Measurements from ENCODE around the gene MRPL27.

Gene MRPL27

DNA sequence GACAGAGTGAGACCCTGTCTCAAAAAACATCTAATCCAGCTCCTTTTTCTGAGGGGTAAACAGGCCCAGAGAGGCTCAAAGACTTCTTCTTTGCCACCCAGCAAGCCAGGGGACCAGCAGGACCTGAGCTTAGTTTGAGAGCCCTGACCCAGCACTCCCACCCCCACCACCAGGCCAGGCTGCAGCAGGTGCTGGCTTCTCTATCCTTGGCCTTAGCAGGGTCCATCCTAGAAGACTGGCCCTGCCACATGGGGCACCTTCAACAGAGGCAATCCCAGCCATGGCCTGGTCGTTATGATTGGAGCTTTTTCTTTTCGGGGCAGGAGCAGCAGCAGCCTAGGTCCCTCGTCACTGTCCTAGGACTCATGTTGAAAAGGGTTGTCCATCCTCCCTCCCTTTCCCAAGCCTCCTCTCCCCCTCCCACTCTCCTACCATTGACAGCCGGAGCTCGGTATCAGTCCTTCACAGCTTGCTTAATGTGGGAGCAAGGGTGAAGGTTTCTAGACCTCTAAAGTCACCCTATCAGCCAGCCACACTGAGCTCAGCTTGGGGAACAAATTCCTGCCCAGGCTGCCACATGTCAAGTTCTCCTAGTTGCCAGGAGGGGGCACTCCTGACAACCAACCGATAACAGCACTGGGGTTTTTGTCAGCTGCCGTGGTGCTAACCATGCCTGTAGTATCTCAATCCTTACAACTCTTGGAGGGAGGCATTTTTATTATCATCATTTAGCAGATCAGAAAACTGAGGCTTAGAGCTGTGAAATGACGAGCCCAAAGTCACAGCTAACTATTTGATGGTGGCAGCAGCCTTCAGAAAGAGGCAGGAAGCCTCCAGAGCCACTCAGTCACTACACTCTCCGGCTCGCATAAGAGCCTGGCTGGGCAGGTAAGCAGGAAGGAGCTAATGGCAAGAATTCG is 11.2 kb downstream of the MRPL27 start:
- in situ Hi-C loops (cut with MboI; ENCODE audit: low sequenced_read_pairs): no loop called here

DNA sequence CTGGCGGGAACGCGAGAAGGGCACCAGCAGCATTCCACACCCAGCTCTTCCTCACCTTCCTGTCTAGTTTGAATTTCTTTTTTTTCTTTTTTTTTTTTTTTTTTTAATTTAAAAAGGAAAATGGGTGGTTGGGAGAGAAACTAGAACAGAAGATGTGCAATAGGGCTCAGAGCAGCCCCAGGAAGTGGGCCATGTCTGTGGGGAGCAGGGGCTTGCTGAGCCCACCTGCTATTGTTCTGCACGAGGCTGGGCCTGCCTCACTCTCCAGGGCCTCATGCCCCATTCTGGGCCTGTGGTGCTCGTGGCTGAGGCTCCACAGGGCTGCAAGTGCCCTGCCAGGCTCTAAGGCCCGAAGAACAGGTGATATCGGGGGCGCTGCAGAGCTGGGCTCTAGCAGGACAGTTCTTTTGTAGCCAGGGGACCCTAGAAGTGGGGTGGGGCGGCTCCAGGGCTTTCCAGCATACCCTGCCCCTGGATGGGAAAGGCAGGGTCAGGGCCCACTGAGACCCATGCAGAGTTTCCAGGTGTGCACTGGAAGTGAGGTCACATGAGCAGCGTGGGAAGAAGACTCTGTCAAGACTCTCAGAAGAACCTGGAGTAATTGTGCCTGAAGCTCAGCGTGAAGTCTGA is 12.4 kb downstream of the MRPL27 start:
- in situ Hi-C loops (cut with MboI; ENCODE audit: low sequenced_read_pairs): no loop called here

GRCh38 chr17:50359998-50360461 is 13.0 kb downstream of the MRPL27 start:
- in situ Hi-C loops (cut with MboI; ENCODE audit: low sequenced_read_pairs): no loop called here

- in situ Hi-C loops (cut with MboI; ENCODE audit: low sequenced_read_pairs): no loop called here
These were observed 13.8 kb downstream of the MRPL27 start for GRCh38 chr17:50359005-50359699.

DNA sequence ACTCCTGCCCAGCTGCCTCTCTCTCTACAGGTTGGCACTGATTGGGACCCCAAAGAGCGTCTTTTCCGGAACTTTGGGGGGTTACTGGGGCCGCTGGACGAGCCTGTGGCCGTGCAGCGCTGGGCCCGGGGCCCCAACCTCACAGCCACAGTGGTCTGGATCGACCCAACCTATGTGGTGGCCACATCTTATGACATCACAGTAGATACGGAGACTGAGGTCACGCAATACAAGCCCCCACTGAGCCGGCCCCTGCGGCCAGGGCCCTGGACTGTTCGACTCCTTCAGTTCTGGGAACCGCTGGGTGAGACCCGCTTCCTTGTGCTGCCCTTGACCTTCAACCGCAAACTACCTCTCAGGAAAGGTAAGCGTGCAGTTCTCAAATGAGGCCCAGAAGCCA is 14.8 kb downstream of the MRPL27 start:
- in situ Hi-C loops (cut with MboI; ENCODE audit: low sequenced_read_pairs): no loop called here

GRCh38 chr17:50356892-50357510 is 16.0 kb downstream of the MRPL27 start:
- in situ Hi-C loops (cut with MboI; ENCODE audit: low sequenced_read_pairs): no loop called here

DNA sequence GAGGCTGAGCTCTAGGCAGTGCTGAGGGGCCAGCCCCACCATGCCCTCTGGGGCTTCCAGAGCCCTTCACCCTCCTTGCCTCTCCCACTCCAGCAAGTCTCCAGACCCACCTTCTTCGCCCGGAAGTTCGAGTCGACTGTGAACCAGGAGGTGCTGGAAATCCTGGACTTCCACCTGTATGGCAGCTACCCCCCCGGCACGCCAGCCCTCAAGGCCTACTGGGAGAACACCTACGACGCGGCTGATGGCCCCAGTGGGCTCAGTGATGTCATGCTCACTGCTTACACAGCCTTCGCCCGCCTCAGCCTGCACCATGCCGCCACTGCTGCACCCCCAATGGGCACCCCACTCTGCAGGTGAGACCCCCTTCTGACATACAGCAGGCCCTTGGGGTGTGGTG is 16.6 kb downstream of the MRPL27 start:
- in situ Hi-C loops (cut with MboI; ENCODE audit: low sequenced_read_pairs): no loop called here

GRCh38 chr17:50355701-50356341 is 17.2 kb downstream of the MRPL27 start:
- in situ Hi-C loops (cut with MboI; ENCODE audit: low sequenced_read_pairs): no loop called here

GRCh38 chr17:50355336-50355700 is 17.7 kb downstream of the MRPL27 start:
- in situ Hi-C loops (cut with MboI; ENCODE audit: low sequenced_read_pairs): no loop called here

- in situ Hi-C loops (cut with MboI; ENCODE audit: low sequenced_read_pairs): no loop called here
These were observed 18.2 kb downstream of the MRPL27 start for GRCh38 chr17:50354776-50355175.

DNA sequence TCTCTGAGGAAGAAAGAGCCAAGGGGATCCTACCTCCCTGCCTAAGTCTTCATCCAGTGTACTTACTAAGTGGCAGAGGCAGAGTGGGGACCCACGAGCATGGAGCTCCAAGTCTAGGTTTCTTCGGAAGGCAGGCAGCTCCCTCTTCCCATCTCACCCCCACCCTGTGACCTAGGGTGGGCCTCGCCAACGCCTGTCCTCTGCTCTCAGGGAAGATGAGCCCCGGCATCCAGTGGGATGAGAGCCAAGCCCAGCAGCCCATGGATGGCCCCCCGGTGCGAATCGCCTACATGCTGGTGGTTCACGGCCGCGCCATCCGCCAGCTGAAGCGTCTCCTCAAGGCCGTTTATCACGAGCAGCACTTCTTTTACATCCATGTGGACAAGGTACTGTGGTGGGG is 18.8 kb downstream of the MRPL27 start:
- in situ Hi-C loops (cut with MboI; ENCODE audit: low sequenced_read_pairs): no loop called here

DNA sequence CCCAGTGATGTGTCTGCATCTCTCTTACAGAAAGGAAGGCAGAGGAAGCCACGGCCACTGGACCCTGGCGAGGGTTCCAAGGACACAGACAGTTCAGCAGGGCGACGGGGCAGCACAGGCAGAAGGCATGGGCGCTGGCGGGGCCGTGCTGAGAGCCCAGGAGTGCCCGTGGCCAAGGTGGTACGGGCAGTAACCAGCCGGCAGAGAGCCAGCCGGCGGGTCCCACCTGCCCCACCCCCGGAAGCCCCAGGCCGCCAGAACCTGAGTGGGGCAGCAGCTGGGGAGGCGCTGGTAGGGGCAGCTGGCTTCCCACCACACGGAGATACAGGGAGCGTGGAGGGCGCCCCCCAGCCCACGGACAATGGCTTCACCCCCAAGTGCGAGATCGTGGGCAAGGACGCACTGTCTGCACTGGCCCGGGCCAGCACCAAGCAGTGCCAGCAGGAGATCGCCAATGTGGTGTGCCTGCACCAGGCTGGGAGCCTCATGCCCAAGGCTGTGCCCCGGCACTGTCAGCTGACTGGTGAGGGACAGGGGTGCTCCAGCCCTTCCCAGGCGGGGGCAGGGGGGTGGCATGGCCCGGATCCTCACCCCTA is 19.3 kb downstream of the MRPL27 start:
- in situ Hi-C loops (cut with MboI; ENCODE audit: low sequenced_read_pairs): no loop called here

GRCh38 chr17:50352693-50353599 is 20.0 kb downstream of the MRPL27 start:
- in situ Hi-C loops (cut with MboI; ENCODE audit: low sequenced_read_pairs): no loop called here

DNA sequence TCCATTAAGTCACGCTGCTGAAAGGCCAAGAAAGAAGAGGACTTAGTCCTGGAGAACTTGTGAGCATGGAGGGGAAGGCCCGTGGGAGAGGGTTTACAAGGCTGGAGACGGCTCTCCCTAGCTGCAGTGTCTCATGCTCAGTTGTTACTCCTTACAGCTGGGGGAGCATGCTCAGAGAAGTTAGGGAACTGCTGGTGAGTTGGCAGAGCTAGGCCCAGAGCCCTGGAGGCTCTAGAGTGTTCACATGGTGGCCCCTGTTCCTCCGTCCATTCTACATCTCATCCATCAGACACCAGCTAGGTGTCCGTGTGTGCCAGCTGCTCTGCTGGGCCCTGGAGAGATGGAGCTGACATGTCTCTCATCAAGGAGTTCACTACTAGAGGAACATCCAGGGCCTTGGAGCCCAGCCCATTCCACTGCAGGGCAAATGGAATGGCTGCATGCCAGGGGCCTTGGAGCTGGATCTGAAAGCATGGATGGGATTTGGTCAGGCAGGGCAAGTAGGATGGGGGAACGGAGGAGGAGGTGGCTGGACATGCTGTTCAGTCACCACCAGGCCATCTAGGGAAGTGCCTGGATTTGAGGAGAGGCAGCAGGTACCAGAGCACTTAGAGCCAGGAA is 20.8 kb downstream of the MRPL27 start:
- in situ Hi-C loops (cut with MboI; ENCODE audit: low sequenced_read_pairs): no loop called here

GRCh38 chr17:50350733-50351132 is 22.3 kb downstream of the MRPL27 start:
- in situ Hi-C loops (cut with MboI; ENCODE audit: low sequenced_read_pairs): no loop called here

DNA sequence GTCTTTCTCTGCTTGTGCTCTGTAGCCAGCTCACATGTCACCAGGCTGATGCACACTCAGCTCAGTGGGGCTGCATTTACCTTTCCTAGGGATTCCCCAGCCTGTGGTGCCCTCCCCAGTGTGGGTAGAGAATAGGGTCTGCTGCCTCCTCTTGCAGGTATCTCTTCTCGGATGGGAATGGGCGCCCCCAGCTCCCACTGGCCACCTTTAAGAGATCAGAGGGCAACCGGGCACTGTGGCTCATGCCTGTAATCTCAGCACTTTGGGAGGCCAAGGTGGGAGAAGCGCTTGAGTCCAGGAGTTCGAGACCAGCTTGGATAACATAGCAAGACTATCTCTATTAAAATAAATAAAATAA is 23.8 kb downstream of the MRPL27 start:
- in situ Hi-C loops (cut with MboI; ENCODE audit: low sequenced_read_pairs): no loop called here

DNA sequence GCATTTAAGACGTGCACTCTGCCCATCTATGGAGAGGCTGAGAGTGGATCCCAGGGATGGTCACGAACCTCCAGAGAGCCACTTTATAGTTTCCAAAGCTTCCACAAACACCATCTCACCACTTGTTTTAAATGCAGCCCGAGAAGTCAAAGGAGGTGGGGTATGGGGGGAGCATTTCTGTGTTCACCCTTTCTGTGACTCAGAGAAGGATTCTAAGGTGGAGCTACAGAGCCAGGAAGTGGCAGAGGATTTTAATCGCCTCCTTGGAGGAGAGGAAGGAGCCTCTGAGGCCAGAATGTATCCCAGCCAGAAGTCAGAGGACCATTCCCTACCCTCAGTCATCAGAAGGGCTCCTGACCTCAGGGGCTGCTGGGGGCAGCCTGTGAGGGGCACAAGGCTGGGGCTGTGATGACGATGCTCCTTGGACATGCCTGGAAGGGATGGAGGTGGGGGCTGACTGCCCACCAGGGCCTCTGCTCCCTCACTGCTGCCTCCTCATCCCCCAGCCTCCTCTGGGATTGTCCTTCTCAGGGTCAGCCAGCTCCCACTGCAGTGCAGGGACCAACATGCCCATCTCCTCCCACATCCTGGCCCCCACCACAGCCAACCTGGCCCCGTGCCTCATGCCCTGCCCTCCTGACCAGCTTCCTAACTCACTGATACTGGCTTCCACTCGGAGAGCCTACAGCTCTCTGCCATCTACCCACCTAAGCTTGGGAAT is 24.3 kb downstream of the MRPL27 start:
- in situ Hi-C loops (cut with MboI; ENCODE audit: low sequenced_read_pairs): no loop called here

DNA sequence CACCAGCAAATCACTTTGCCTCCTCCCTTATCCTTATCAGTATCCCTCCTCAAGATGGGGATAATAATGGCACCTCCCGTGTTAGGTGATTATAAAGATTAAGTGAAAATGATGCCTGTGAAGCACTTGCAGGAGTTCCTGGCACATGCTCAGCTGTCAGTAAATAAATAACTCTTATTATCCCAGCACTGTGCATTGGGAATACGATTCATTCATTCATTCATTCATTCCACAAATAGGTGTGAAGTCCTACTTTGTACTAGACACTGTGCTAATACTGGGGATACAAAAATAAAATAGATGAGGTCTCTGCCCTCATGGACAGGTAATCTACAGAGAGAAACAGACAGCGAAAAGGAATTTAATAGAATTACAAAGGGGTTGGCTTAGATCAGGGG is 25.1 kb downstream of the MRPL27 start:
- in situ Hi-C loops (cut with MboI; ENCODE audit: low sequenced_read_pairs): no loop called here

Measured in HL-60/S4 (cell line).